ENCODE data around the gene PLA2G7. TPM values are rescaled to one million over a fixed set of nuclear protein-coding genes. Genes with fewer than 3 reads are reported as not detected.
A peak's percentile ranks its signal among the peaks of the same experiment; 100 is the strongest.

The PLA2G7 gene
- total RNA-seq, 4 donors from 2014 or later = 10.0 to 14.3 (median 11.6) TPM

- intact Hi-C loops (cut with DNase I) = no loop called here
These were observed 1.7 kb upstream of the PLA2G7 start for GRCh38 chr6:46736906-46737305.

GRCh38 chr6:46735720-46736031 is 501 bp upstream of the PLA2G7 start:
- H3K27ac ChIP-seq = peak overlapping the region in 1 of 3 donors; percentile 75
- no peaks in the 10 kb centered on the region for H3K27me3 ChIP-seq
- peak overlapping the region in 2 of 3 donors; percentile 60 to 76 for H3K4me3 ChIP-seq (replicated peaks in 1 of 3)
- DNase-seq = no peak
- no peaks in the 10 kb centered on the region for H3K9me3 ChIP-seq
- TF ChIP-seq POLR2A (IDR thresholded peaks at IDR 0.05) = no peak
- TF ChIP-seq, protein P1, sequence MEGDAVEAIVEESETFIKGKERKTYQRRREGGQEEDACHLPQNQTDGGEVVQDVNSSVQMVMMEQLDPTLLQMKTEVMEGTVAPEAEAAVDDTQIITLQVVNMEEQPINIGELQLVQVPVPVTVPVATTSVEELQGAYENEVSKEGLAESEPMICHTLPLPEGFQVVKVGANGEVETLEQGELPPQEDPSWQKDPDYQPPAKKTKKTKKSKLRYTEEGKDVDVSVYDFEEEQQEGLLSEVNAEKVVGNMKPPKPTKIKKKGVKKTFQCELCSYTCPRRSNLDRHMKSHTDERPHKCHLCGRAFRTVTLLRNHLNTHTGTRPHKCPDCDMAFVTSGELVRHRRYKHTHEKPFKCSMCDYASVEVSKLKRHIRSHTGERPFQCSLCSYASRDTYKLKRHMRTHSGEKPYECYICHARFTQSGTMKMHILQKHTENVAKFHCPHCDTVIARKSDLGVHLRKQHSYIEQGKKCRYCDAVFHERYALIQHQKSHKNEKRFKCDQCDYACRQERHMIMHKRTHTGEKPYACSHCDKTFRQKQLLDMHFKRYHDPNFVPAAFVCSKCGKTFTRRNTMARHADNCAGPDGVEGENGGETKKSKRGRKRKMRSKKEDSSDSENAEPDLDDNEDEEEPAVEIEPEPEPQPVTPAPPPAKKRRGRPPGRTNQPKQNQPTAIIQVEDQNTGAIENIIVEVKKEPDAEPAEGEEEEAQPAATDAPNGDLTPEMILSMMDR (IDR thresholded peaks at IDR 0.05) = no peak
- 19 to 26% methylated on average over 8 of the region's 8 CpGs for WGBS, 2 donors
- intact Hi-C loops (cut with DNase I) = no loop called here
- H3K36me3 ChIP-seq = no peaks in the 10 kb centered on the region
- peaks cover 7 to 10% of the 10 kb centered on the region in 2 donors for H3K4me1 ChIP-seq

More at GRCh38 chr6:46736906-46737305, 1.7 kb upstream of the PLA2G7 start:
- Histone ChIP-seq H3K4me3 (replicated peaks in 1 of 3) (no peak overlapping the region), H3K27me3 (no peaks in the 10 kb centered on the region), H3K4me1 (peaks cover 7 to 10% of the 10 kb centered on the region in 2 donors), H3K9me3 (no peaks in the 10 kb centered on the region), H3K36me3 (no peaks in the 10 kb centered on the region), H3K27ac (no peak overlapping the region)
- DNase-seq = no peak
- no peak for TF ChIP-seq POLR2A (IDR thresholded peaks at IDR 0.05)
- TF ChIP-seq, protein P1 (IDR thresholded peaks at IDR 0.05) = no peak

DNA sequence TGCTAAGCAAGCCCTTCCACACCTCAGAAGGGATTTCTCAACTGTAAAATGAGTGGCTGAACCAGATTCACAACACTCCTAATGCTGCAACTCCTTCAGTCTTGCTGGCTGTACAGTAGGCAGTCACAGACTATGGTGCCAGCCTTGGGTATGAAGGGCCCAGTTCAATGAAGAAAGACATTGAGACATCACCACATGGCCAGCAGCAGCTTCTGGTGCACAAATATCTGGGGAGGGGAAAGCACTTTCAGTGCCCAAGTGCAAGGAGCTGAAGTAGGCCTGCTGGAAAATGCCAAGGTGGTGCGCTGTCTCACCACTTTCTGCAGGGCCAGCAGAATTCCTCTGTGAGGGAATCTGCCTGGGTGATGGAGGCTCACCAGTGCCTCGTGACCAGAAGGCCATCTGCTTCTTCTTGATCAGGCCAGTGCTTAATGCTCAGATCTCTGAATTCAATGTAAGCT is 1.8 kb downstream of the PLA2G7 start:
- WGBS, 2 donors = 88 to 94% methylated on average over 2 of the region's 2 CpGs
- no peaks in the 10 kb centered on the region for H3K9me3 ChIP-seq
- intact Hi-C loops (cut with DNase I) = no loop called here
- H3K27me3 ChIP-seq = no peaks in the 10 kb centered on the region
- peak overlapping the region; percentile 27 to 75 (median 42) for H3K27ac ChIP-seq
- H3K4me1 ChIP-seq = peaks cover 7 to 10% of the 10 kb centered on the region in 2 donors
- no peaks in the 10 kb centered on the region for H3K36me3 ChIP-seq
- TF ChIP-seq, protein P1 (IDR thresholded peaks at IDR 0.05) = no peak
- TF ChIP-seq POLR2A (IDR thresholded peaks at IDR 0.05) = no peak
- DNase-seq = peak; percentile 29 to 32
- H3K4me3 ChIP-seq (replicated peaks in 1 of 3) = no peak overlapping the region

GRCh38 chr6:46730921-46731461 is 4.2 kb downstream of the PLA2G7 start:
- intact Hi-C loops (cut with DNase I) = no loop called here
- Histone ChIP-seq H3K27me3 (no peaks in the 10 kb centered on the region), H3K4me1 (peaks cover 7 to 10% of the 10 kb centered on the region in 2 donors), H3K4me3 (replicated peaks in 1 of 3) (no peak overlapping the region), H3K27ac (no peak overlapping the region), H3K36me3 (no peaks in the 10 kb centered on the region), H3K9me3 (no peaks in the 10 kb centered on the region)
- TF ChIP-seq POLR2A (IDR thresholded peaks at IDR 0.05) = no peak
- TF ChIP-seq, protein P1 (IDR thresholded peaks at IDR 0.05) = no peak
- no peak for DNase-seq
- WGBS, 2 donors = 62 to 63% methylated on average over 4 of the region's 4 CpGs

GRCh38 chr6:46729787-46730326 is 5.3 kb downstream of the PLA2G7 start:
- Histone ChIP-seq H3K27ac (no peak overlapping the region), H3K9me3 (no peaks in the 10 kb centered on the region), H3K36me3 (no peaks in the 10 kb centered on the region), H3K27me3 (no peaks in the 10 kb centered on the region), H3K4me3 (replicated peaks in 1 of 3) (no peak overlapping the region), H3K4me1 (peaks cover 0 to 10% of the 10 kb centered on the region in 2 donors)
- no peak for DNase-seq
- intact Hi-C loops (cut with DNase I) = no loop called here
- WGBS, 2 donors = 90 to 100% methylated on average over 1 of the region's 1 CpG
- TF ChIP-seq, protein P1 (IDR thresholded peaks at IDR 0.05) = no peak
- TF ChIP-seq POLR2A (IDR thresholded peaks at IDR 0.05) = no peak
